ENCODE results near the gene ANKLE1. TPM values are rescaled to one million over a fixed set of nuclear protein-coding genes. Genes with fewer than 3 reads are reported as not detected.
A peak's percentile ranks its signal among the peaks of the same experiment; 100 is the strongest.

ANKLE1 gene
- total RNA-seq, 1 donor from 2014 or later: 0.94 TPM

DNA sequence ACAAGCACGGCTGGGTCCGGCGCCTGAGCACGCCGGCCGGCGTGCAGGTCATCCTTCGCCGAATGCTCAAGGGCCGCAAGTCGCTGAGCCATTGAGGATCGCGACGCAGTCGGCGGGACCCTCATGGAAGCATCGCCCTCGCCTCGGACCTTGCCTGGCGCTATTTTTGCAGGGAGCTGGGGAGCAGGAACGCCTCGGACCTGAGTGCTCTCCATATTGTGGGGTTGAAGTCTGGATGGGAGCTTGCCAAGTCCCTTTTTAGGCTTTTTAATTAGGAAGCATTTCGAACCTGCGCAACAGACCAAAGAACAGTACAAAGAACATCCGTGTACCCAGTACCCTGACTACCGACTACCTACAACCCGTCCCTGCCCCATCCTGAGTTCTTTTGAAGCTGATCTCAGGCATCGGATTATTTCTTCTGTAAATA lies 24.6 kb downstream of the ANKLE1 start:
- no peak for DNase-seq

DNA sequence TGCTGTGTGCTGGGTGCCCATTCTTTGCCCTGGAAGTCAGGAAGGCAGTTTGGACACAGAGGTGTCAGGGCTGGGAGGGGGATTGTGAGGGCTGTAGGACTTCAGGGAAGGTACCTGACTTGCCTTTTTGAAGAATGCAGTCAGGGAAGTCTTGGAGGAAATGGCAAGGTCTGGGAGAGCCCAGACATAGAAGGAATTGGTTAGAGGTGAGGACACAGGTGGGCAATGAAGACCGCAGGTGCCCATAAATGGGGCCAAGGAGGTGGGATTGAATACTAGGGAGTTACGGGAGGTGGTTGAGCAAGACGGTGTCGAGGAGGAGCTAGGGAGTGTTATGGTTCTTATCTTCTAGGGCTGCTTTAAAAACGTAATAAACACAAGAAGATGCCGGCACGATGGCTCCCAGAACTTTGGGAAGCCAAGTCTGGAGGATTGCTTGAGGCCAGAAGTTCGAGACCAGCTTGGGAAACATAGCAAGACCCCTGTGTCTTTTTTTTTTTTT lies 26.2 kb downstream of the ANKLE1 start:
- no peak for DNase-seq

DNA sequence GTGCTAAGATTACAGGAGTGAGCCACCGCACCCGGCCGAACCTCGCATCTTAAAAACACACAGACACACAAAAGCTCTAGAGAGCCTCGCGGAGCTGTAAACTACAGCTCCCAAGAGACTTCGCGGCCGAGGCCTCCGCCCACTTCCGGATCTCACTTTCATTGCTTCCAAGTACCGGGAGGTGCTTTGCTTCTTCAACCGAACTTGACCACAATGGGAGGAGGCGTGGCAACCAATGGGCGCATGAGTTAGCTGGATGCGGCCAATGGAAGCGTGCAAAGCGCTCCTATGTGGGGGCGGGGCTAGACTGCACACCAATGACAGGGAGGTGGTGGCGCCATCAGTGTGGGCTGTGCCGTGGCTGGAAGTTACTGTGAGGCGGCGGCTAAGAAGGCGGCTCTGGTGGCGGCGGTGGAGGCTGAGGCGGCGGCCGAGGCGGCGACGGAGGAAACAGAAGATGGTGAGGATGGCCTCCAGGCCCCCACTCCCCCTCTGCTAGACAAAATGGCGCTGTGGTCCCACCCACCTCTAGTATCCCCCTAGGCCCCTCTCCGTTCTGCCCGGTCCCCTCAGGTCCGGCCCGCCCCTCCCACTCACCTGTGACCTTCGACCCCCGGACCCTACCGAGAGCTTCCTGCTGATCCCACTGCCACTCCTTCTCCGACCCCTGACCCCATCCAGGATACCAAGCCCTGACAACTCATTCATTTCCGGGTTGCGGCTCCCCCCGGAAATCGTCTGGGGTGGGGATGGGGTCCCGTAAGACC lies 27.7 kb downstream of the ANKLE1 start, which contains the start of gene DDA1:
Gene DDA1, plus strand, starts transcription at position 366 of the 767 bp plus-strand sequence. Its CDS starts 92 bp downstream, at position 458.
- DNase-seq: peak; percentile 99

DNA sequence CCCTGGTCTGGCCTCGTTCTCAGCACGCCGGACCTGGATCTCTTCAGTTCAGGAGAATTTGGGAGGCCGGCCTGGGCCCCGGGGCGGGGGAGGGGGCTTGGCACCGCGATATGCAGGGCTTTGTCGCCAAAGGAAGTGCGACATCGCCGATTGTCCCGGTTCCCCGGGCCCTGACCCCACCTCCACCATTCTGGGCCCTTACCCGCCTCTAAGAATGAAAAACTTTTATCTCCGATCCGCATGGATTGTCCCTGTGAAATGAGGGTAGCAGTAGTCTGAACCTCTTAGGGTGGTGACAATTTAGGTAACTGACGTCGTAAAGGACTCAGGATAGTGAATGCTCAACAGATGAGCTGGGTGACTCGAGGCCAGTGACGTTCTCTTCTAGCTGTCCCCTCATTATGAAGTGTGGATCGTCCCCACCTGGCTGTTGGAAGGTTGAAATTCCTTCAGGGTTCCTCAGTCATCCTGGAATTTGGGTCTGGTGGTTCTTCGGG lies 28.3 kb downstream of the ANKLE1 start:
- DNase-seq: no peak

DNA sequence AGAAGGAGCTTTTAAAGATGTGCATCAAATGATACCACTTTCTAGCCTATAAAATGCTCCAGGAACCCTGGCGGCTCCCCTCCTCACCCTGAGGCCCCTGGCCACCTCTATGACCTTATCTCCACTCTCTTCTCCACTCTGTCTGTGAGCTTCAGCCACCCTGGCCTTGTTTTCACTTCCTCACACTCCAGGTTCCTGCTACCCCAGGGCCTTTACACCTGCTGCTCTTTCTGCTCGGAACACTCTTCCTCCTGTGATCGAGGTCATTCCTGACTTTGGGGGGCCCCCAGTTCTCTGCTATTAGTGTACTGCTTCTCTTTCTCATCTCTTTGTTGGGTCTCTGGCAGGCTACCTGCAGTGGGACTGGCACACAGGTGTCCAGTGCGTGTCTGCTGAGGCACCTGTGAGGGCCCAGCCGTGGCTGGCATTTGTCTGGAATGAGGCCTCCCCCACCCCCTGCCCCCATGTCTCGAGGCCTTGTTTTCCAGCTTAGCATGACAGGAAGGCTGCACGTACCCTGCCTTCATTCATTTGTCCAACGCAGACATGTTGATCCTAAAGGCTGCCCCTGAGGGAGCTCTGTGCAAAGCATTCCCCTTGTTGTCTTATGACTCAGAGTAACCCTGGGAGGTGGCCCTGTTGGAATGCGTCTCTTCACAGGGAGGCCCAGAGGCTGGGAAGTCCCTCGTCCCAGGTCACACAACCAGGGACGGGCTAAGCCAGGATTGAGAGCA lies 29.9 kb downstream of the ANKLE1 start:
- no peak for DNase-seq

DNA sequence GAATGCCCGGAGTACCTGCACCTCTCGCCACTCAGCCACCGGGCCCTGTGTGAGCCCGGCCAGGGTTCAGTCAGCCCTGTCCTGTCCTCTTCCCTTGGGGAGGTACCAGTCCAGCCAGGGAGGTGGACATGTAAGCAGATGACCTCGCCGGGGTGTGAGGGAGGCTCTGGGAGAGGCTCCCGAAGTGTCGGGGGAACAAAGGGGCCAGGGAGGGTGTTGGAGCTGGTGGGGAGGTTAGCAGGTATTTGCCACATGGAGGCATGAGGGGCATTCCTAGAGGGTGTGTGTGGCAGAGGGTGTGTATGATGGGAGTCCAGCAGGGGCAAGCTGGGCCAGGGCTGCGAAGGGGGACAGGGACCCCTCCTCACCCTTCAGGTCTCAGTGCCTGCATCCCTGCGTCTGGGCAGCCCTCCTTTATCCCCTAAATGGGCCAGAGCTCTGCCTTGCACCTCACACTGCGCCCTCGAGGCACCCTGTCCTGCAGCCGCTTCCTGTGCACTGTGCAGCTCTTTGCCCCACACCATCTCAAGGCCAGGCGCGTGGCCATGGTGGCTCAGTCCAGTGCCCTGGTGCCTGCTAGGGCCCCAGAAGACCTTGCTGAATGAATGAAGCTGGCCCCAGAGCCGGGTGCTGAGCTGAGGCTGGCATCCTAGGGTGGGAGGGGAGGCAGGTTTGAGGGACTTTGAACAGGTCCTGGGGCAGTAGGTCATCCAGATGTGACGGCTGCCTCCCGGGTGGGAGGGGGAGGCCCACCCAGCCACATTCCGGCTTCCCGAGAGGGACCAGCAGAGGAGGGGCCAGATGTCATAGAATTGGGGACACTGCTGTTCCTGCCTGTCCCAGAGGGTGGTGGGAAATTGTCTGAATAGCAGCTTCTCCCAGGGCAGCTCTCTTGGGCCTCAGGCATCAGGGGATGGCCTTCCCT lies 30.8 kb downstream of the ANKLE1 start:
- DNase-seq: no peak

DNA sequence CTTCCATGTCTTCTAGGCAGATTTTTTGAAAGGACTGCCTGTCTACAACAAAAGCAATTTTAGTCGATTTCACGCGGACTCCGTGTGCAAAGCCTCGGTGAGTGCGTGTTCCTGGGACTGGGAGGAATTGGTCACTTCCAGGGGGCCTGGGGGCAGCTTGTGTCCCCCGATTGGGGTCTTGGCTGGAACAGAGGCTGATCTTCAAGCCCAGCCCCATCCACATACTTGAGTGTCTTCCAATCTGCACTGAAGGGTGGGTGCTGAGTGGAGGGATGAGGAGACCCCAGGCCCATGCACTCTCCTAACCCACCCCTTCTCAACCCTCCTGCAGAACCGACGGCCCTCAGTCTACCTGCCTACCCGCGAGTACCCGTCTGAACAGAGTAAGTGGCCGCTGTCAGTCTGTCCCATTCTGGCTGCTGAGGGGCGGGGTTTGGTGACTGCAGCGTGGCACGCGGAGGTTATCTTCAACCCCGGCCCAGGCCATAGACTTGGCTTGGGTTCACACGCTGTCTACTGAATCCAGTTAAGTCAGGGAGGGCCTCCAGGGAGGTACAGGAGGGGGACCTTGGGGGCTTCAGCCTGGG lies 32.4 kb downstream of the ANKLE1 start:
- DNase-seq: no peak

DNA sequence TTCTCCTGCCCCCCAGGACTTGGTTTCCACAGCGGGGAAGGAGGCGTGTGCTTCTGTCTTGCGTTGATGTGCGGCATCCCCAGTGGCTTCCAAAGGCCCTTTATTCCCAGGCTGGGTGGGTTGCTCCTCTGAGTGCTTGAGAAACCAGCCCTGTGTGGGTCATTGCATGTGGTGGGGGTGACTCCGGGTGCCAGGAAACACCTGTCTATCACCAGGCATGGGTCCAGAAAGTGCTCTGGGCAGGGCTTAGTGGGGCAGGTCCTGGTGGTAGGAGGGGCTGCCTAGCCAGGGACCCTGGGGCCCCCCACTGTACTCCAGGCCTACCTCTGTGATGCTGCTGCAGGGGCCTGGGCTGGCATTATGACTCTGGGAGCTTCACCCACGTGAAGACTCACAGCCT lies 37.3 kb downstream of the ANKLE1 start:
- no peak for DNase-seq

DNA sequence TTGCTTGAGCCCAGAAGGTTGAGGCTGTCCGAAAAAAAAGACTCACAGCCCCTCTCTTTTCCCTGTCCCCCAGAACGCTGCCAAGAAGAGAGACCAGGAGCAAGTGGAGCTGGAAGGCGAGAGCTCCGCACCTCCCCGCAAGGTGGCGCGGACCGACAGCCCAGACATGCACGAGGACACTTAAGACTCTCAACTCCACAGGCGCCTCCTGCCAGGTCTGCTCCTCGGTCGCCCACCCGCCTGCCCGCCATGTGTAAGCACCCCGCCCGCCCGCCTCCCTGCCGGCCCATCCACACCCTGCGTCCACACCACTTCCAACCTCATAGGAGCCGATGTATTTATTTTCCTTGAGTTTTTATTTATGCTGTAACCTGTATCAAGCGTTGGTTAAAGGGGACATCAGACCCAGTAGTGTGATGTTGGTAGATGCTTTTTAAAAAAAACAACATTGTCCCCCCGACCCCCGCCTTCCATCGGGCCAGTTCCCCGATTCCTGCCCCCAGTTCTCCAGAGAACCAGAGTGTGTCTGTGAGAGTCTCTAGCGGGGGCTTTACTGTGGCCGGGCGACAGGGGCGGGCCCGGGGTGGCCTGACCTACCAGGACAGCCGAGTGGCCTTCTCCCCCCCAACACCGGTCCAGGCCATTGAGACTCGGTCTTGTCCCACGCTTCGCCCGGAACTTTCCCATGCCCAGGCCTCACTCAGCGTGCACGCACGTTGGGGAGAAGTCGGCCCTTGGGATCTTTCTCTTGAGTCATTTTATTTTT lies 38.0 kb downstream of the ANKLE1 start:
- DNase-seq: no peak

DNA sequence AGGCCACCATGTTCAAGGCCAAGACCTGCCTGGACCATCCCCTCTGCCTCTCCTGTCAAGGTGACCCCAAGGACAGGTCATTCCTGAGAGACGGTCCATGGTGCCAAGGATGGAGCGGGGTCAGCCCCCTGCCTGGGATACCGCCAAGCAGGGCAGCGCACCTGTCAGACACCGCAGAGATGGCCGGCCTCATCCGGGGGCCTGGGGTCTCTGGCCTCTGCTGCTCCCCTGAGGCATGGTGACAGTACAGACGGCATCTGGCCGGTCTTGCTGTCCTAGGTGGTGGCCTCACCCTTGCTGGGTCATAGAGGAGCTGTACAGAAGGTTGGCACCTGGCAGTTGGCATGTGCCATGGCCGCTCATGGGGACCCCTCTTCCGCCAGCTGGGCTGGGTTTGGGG lies 38.7 kb downstream of the ANKLE1 start:
- no peak for DNase-seq

DNA sequence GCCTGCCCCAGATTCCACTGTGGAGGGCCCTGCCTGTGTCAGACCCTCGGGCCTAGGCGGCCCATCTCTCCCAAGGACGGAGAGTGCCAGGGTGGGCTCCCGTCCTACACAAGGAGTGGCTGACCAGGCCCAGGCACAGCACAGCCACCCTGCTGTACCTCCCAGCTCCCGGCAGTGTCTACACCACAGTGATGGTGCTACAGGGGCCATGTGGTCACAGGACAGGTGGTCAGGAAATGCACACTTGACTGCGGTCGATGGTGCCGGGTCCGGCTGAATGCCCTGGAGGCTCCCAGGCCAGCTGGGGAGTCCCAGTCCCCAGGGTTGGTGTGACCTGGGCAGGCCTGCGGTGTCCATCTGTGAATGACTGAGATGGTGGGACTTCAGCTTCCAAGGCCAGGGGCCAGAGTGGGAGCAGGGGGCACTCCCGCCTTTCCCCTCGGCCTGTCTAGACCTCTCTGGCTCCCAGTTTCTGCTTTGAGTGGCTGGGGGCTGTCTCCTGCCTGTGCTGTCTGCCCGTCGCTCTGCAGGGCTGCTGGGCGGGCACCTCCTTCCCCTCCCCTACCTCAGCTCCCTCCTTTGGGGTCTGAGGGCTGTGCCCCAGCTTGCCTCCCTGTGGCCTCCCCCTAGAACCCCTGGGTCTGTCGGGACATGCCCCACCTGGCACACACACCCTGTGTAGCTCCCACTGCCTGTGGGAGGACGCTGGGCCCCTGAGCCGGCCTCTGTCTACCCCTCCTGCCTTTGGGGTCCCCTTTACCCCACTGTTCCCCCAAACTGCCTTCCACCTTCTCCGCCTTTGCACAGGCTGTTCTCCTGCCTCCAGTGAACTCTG lies 40.2 kb downstream of the ANKLE1 start:
- no peak for DNase-seq

DNA sequence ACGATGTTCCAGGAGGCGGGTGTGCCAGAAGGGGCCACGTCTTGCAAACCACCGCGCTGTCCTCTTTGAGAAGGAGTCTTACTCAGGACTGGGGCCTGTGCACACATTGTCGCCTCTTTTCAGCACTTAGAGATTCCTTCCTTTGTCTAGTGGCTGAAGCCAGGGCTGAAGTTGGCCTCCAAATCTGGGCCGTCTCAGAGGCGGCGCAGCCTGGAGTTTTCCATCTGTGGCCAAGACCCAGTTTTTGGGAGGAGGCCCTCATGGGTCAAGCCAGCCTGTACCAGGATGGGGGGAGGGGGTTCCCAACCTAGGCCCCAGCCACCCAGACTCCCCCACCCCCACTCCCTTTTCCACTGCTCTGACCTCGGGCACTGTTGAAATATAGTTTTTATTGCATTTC lies 41.2 kb downstream of the ANKLE1 start:
- no peak for DNase-seq

DNA sequence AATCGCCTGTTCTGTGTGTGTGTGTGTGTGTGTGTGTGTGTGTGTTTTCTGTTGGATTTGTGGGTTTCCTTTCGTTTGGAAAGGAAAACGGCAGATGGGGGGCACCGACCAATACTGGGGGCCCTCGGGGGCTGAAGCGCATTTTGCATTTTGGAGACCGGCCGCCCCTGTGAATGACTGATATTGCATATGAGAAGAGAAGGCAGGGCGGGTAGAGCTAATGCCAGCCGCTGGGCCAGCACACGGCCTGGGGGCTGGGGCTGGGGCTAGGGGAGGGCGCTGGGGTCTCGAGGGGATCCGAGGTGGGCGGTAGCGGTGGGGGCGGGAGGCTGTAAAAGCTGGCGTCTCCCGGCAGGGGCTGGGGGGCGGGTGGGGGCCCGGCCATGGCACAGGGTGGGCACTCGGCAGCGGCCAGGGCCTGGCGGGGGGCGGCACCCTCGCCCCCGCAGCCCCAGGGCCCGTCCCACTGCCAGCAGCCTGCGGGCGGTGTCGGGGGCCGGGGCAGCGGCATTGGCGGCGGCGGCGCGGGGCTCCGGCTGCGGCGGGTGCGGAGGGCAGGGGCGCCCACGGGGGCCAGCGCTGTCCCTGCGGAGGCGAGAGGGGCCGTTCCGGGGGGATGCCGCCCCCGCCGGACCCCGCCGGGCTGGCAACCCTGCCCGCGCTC lies 41.7 kb downstream of the ANKLE1 start:
- no peak for DNase-seq

DNA sequence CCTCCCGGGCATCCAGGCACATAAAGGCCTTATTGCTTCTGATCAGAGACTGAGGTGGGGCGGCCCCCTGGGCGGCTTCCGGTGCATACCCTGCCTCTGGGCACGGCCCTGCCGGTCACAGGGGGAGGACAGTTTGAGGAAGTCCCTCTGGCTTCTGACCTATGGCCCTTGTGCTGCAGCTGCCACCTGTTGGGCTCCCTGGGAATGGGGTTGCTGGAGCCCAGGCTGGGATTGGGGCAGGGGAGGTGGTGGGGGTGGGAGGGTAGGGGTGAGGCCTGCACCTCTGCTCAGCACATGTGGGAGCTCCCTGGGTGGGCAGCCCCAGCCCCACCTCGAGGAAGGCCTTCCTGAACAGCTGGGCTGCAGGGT lies 42.2 kb downstream of the ANKLE1 start:
- no peak for DNase-seq

DNA sequence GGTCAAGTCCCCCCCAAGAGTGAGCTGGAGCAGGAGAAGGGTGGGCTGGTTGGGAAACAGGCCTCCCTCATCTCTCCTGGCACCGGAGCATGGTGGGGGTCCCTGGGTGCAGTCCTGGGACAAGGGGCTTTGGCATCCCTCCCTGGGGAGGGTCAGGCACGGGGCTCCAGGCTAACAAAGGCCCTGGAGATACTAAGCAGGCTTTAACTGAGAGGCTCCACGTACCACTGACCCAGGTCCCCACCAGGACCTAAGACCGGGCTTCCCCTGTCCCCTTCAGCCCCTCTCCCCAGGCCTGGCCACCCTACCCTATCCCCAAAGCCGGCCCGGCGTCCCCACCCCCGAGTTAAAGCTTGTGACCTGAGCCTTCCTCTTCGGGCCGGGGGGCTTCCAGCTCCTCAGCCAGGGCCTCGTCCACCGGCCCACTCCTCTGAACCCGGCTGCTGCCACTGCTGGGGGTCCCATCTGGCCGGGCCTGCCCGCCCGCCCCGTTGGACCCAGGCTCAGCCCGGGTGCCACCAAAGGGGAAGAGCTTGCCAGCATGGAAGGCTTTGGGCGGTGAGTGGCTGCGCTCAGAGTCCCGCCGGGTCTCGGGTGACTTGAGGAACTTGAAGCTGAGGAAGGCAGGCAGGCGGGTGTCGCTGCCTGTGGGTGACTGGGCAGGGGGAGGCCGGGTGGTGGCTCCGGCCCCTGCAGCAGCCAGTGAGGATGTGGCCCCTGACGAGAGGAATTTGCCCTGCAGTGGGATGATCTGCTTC lies 42.8 kb downstream of the ANKLE1 start:
- no peak for DNase-seq

DNA sequence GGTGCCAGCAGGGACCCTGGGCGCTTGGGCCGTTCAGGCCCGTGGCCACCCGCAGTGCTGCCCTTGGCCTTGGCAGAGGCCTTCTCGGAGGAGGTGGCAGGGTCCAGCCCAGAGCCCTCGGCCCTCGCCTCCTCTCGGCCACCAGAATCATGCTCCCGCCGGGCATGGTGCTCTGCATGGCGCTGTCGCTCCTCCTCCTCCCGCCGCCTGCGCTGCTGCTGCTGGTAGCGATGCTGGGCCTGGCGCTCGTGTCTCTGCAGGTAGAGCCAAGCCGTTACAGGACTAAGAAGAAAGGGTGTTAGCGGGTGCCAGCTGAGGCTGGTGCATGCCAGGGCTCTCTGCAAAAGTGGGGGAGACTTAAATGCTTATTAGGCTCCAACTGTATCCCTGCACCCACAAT lies 43.4 kb downstream of the ANKLE1 start:
- no peak for DNase-seq

DNA sequence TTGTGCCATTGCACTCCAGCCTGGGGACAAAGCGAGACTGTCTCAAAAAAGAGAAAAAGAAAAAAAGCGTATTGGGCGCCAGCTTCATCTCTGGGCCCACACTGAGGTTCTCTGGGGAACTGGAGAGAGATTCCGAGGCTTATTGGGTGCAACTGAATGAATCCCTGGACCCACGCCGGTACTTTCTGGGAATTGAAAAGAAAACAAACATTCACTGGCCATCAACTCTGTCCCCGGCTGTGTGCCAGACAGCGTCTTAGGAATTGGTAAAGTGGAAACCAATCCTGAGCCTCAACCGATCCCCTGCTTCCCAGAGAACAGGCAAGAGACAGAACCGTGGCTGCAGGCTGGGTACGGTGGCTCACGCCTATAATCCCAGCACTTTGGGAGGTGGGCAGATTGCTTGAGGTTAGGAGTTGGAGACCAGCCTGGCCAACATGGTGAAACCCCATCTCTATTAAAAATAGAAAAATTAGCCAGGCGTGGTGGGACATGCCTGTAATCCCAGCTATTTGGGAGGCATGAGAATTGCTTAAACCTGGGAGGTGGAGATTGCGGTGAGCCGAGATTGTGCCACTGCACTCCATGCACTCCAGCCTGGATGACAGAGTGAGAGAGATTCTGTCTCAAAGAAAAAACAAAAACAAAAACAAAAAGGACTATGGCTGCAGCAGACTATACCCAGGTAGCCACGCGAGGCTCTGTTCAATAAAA lies 44.3 kb downstream of the ANKLE1 start:
- DNase-seq: peak; percentile 26

DNA sequence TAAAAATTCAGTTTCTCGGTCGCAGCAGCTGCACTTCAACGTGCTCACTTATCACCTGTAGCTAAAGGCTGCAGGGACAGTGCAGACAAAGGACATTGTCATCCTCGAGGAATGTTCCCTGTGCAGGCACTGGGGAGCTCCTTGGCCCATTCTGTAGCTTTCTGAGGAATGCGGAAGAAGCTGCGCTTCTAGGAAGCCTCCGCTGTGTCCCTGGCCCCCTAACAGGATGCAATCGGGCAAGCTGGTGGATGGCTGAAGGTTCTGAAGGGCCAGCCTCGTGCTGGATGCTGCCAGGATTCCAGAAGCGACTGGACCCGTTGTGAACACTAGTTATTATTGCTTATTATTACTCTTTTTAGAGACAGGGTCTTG lies 44.9 kb downstream of the ANKLE1 start:
- no peak for DNase-seq

Measured in occipital lobe (tissue), 2 donors.